ENCODE results near the gene CCDC187.

DNA sequence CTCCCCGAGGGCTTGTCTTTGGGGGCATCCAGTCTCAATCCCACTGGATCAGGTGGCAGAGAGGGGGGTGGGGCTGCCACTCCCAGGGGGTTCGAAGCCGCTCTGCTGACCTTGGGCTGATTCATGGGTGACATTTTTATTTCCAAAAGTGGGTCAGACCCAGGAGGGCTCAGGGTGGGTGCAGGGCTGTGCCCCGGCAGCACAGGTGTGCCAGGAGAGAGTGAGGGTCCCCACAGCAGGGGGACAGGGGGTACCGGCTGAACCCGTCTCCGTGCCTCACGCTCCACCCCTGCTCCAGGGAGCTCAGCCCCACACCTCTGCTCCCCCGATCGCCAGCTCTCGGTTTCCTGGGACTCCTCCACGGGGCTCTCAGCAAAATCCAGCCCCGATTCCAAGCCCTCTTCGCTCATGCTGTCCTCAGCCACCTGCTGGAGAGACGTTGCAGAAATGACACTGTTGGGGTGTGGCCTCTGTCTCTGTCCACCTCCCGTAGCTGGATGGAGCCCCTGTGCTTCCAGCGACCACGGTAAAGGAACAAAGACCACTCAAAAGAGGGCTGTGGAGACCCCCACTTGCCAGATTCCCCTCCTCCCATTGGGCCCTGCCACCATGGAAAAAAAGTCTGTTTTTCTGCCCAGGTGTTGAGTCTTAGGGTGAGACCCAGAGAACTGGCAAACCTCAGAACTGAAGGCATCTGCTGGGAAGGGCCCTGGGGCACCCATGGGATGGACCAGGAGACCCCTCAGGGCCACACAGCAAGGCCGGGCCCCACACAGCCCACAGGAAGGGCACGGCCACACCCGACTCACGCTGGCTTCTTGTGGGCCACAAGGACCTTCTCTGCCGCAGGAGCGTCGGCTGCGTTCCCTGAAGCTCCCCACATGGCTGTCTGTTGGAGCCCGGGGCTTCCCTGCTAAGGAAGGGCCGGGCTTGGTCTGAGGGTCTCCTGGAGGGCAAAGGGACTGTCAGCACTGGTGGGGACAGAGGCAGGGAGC lies 47.7 kb downstream of the CCDC187 start:
- TF ChIP-seq, protein P1, sequence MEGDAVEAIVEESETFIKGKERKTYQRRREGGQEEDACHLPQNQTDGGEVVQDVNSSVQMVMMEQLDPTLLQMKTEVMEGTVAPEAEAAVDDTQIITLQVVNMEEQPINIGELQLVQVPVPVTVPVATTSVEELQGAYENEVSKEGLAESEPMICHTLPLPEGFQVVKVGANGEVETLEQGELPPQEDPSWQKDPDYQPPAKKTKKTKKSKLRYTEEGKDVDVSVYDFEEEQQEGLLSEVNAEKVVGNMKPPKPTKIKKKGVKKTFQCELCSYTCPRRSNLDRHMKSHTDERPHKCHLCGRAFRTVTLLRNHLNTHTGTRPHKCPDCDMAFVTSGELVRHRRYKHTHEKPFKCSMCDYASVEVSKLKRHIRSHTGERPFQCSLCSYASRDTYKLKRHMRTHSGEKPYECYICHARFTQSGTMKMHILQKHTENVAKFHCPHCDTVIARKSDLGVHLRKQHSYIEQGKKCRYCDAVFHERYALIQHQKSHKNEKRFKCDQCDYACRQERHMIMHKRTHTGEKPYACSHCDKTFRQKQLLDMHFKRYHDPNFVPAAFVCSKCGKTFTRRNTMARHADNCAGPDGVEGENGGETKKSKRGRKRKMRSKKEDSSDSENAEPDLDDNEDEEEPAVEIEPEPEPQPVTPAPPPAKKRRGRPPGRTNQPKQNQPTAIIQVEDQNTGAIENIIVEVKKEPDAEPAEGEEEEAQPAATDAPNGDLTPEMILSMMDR (IDR thresholded peaks at IDR 0.05; ENCODE audit: borderline replicate concordance, extremely low read depth, low read length, poor library complexity, severe bottlenecking) = no peak
- no peak for TF ChIP-seq EZH2 (IDR thresholded peaks at IDR 0.05; ENCODE audit: borderline replicate concordance, low read depth, low read length, severe bottlenecking)
